ENCODE results near the gene NCOA4.

- TF ChIP-seq, protein P1, sequence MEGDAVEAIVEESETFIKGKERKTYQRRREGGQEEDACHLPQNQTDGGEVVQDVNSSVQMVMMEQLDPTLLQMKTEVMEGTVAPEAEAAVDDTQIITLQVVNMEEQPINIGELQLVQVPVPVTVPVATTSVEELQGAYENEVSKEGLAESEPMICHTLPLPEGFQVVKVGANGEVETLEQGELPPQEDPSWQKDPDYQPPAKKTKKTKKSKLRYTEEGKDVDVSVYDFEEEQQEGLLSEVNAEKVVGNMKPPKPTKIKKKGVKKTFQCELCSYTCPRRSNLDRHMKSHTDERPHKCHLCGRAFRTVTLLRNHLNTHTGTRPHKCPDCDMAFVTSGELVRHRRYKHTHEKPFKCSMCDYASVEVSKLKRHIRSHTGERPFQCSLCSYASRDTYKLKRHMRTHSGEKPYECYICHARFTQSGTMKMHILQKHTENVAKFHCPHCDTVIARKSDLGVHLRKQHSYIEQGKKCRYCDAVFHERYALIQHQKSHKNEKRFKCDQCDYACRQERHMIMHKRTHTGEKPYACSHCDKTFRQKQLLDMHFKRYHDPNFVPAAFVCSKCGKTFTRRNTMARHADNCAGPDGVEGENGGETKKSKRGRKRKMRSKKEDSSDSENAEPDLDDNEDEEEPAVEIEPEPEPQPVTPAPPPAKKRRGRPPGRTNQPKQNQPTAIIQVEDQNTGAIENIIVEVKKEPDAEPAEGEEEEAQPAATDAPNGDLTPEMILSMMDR (IDR thresholded peaks at IDR 0.05; ENCODE audit: extremely low read depth in 1 of 2, insufficient read depth in 1 of 2, low read depth in 1 of 2, low read length in 2 of 2): no peak
- TF ChIP-seq POLR2AphosphoS5 (IDR thresholded peaks at IDR 0.05; ENCODE audit: insufficient read depth, low read depth, low read length): no peak
- TF ChIP-seq POLR2A (IDR thresholded peaks at IDR 0.05; ENCODE audit: low read depth, low read length): no peak
- no peak for TF ChIP-seq EZH2 (IDR thresholded peaks at IDR 0.05; ENCODE audit: borderline replicate concordance, low read depth, low read length, severe bottlenecking)
Observed at GRCh38 chr10:46024948-46025347, 5.5 kb downstream of the NCOA4 start.

Data from endothelial cell of umbilical vein (primary cell).